ENCODE measurements around the gene PRAMEF1.
"Not testable (repeated sequence)": the region's sequence is repeated elsewhere in the genome, so short reads cannot be mapped to it uniquely, and the experiment has no call there.

PRAMEF1 gene

GRCh38 chr1:12799730-12800129 lies 8.5 kb downstream of the PRAMEF1 start:
- TF ChIP-seq CTCF (conservative IDR thresholded peaks at IDR 0.05), result no peak
- no peak overlapping the region for H3K27ac ChIP-seq

GRCh38 chr1:12809933-12810332 lies 18.7 kb downstream of the PRAMEF1 start:
- no peak overlapping the region for H3K27ac ChIP-seq
- TF ChIP-seq CTCF (conservative IDR thresholded peaks at IDR 0.05), result no peak

- TF ChIP-seq CTCF (conservative IDR thresholded peaks at IDR 0.05), result no peak
- no peak overlapping the region for H3K27ac ChIP-seq
Measured at GRCh38 chr1:12810691-12811408, 19.7 kb downstream of the PRAMEF1 start.

GRCh38 chr1:12811409-12811784 lies 20.2 kb downstream of the PRAMEF1 start:
- TF ChIP-seq CTCF (conservative IDR thresholded peaks at IDR 0.05), result no peak
- no peak overlapping the region for H3K27ac ChIP-seq

- not testable (repeated sequence) for H3K27ac ChIP-seq
Measured at GRCh38 chr1:12819061-12819460, 27.9 kb downstream of the PRAMEF1 start.

GRCh38 chr1:12831310-12831709 lies 40.1 kb downstream of the PRAMEF1 start, which contains the start of gene PRAMEF11:
PRAMEF11 (minus strand) TSS chr1:12831410; CDS start chr1:12828789, 2,621 bp downstream.
- not testable (repeated sequence) for H3K27ac ChIP-seq

- not testable (repeated sequence) for H3K27ac ChIP-seq
Measured at GRCh38 chr1:12833251-12833650, 42.1 kb downstream of the PRAMEF1 start.
